ENCODE results near the gene ZNF486. TPM values are rescaled to one million over a fixed set of nuclear protein-coding genes. Genes with fewer than 3 reads are reported as not detected.
"Not testable (repeated sequence)": the region's sequence is repeated elsewhere in the genome, so short reads cannot be mapped to it uniquely, and the experiment has no call there.

ZNF486 gene
- total RNA-seq, 1 donor from 2014 or later: 4.2 TPM

- H3K27me3 ChIP-seq; H3K9me3 ChIP-seq; H3K27ac ChIP-seq; H3K36me3 ChIP-seq; H3K4me3 ChIP-seq; DNase-seq (ENCODE audit: extremely low spot score in 2 of 2); H3K4me1 ChIP-seq; intact Hi-C loops (cut with DNase I): not testable (repeated sequence)
- peak in 1 of 2 donors; percentile 12 for TF ChIP-seq POLR2AphosphoS5 (IDR thresholded peaks at IDR 0.05; ENCODE audit: insufficient read depth in 1 of 2, low read depth in 1 of 2)
Measured at GRCh38 chr19:20152506-20152905, 14.5 kb upstream of the ZNF486 start.

GRCh38 chr19:20153281-20153680 lies 13.7 kb upstream of the ZNF486 start:
- intact Hi-C loops (cut with DNase I): no loop called here
- Histone ChIP-seq H3K4me3 (no peak overlapping the region), H3K9me3 (no peaks in the 10 kb centered on the region), H3K27ac (no peak overlapping the region), H3K4me1 (no peaks in the 10 kb centered on the region), H3K27me3 (no peaks in the 10 kb centered on the region), H3K36me3 (no peaks in the 10 kb centered on the region)
- no peak for TF ChIP-seq POLR2A (IDR thresholded peaks at IDR 0.05)
- TF ChIP-seq, protein P1, sequence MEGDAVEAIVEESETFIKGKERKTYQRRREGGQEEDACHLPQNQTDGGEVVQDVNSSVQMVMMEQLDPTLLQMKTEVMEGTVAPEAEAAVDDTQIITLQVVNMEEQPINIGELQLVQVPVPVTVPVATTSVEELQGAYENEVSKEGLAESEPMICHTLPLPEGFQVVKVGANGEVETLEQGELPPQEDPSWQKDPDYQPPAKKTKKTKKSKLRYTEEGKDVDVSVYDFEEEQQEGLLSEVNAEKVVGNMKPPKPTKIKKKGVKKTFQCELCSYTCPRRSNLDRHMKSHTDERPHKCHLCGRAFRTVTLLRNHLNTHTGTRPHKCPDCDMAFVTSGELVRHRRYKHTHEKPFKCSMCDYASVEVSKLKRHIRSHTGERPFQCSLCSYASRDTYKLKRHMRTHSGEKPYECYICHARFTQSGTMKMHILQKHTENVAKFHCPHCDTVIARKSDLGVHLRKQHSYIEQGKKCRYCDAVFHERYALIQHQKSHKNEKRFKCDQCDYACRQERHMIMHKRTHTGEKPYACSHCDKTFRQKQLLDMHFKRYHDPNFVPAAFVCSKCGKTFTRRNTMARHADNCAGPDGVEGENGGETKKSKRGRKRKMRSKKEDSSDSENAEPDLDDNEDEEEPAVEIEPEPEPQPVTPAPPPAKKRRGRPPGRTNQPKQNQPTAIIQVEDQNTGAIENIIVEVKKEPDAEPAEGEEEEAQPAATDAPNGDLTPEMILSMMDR (IDR thresholded peaks at IDR 0.05): no peak
- no peak for TF ChIP-seq POLR2AphosphoS5 (IDR thresholded peaks at IDR 0.05; ENCODE audit: insufficient read depth in 1 of 2, low read depth in 1 of 2)
- DNase-seq (ENCODE audit: extremely low spot score in 2 of 2): no peak

- no peaks in the 10 kb centered on the region for H3K4me1 ChIP-seq
- H3K27me3 ChIP-seq: no peaks in the 10 kb centered on the region
- H3K9me3 ChIP-seq: no peaks in the 10 kb centered on the region
- no peak overlapping the region for H3K4me3 ChIP-seq
- intact Hi-C loops (cut with DNase I): no loop called here
- DNase-seq (ENCODE audit: extremely low spot score in 2 of 2): no peak
- H3K27ac ChIP-seq: no peak overlapping the region
- TF ChIP-seq POLR2AphosphoS5 (IDR thresholded peaks at IDR 0.05; ENCODE audit: insufficient read depth in 1 of 2, low read depth in 1 of 2): no peak
- TF ChIP-seq, protein P1 (IDR thresholded peaks at IDR 0.05): no peak
- TF ChIP-seq POLR2A (IDR thresholded peaks at IDR 0.05): no peak
- no peaks in the 10 kb centered on the region for H3K36me3 ChIP-seq
Measured at GRCh38 chr19:20154636-20155035, 12.4 kb upstream of the ZNF486 start.

- no peaks in the 10 kb centered on the region for H3K9me3 ChIP-seq
- no peaks in the 10 kb centered on the region for H3K27me3 ChIP-seq
- no peaks in the 10 kb centered on the region for H3K36me3 ChIP-seq
- peaks cover 2% of the 10 kb centered on the region for H3K4me1 ChIP-seq
- no peak for TF ChIP-seq POLR2AphosphoS5 (IDR thresholded peaks at IDR 0.05; ENCODE audit: insufficient read depth in 1 of 2, low read depth in 1 of 2)
- TF ChIP-seq POLR2A (IDR thresholded peaks at IDR 0.05): no peak
- TF ChIP-seq, protein P1 (IDR thresholded peaks at IDR 0.05): no peak
- no peak overlapping the region for H3K4me3 ChIP-seq
- no peak for DNase-seq (ENCODE audit: extremely low spot score in 2 of 2)
- H3K27ac ChIP-seq: no peak overlapping the region
- intact Hi-C loops (cut with DNase I): no loop called here
Measured at GRCh38 chr19:20162821-20163220, 4.2 kb upstream of the ZNF486 start.

DNA sequence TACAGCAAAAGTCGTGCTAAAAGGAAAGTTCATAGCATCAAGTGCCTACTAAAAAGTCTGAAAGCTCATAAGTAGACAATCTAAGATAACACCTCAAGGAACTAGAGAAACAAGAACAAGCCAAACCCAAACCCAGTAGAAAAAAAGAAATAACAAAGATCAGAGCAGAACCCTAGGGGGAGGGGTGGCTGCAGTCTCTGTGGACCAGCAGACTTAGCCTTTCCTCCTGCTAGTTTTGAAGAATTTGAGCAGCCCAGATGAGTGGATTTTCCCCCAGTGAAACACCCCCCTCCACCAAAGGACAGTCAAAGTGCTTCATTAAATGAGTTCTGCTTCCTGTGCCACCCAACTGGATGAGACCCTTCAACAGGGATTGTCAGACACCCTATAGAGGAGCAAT lies 2.6 kb upstream of the ZNF486 start:
- TF ChIP-seq, protein P1 (IDR thresholded peaks at IDR 0.05): no peak
- TF ChIP-seq POLR2A (IDR thresholded peaks at IDR 0.05) (no peak), POLR2AphosphoS5 (IDR thresholded peaks at IDR 0.05; ENCODE audit: insufficient read depth in 1 of 2, low read depth in 1 of 2) (no peak)
- DNase-seq (ENCODE audit: extremely low spot score in 2 of 2): no peak
- no peaks in the 10 kb centered on the region for H3K36me3 ChIP-seq
- H3K27ac ChIP-seq: no peak overlapping the region
- peaks cover 17% of the 10 kb centered on the region for H3K4me1 ChIP-seq
- H3K9me3 ChIP-seq: no peaks in the 10 kb centered on the region
- no peak overlapping the region for H3K4me3 ChIP-seq
- intact Hi-C loops (cut with DNase I): no loop called here
- H3K27me3 ChIP-seq: no peaks in the 10 kb centered on the region
